SK-N-SH treated with all-trans-retinoic acid at 6 μM for 48 hours (cell line): ENCODE measurements around the gene ZNF358.

Experiments used
- ATAC-seq: fragments of 200-7000 bp; cut with Tn5 transposase; 3 replicates; pipeline ENCODE4 v1.9.1; 2020; ENCODE audit warnings: mild to moderate bottlenecking, moderate library complexity
- ARNTL ChIP-seq: fragments of 450-650 bp; formaldehyde crosslinking; IDR thresholded peaks from 2 replicates; pipeline ENCODE4 v1.5.0; 2020; ENCODE audit warnings: low read depth, mild to moderate bottlenecking, moderate library complexity, borderline replicate concordance
- BACH2 ChIP-seq: fragments of 250-450 bp; sonication (Bioruptor Pico); IDR thresholded peaks from 2 replicates; pipeline ENCODE4 v1.9.0; 2021; ENCODE audit warnings: mild to moderate bottlenecking, borderline replicate concordance
- CREB5 ChIP-seq: fragments of 250-450 bp; sonication (Bioruptor Pico); IDR thresholded peaks from 2 replicates; pipeline ENCODE4 v1.5.1; 2020; ENCODE audit warnings: low read depth, mild to moderate bottlenecking, moderate library complexity
- CSRNP3 ChIP-seq: fragments of 250-450 bp; sonication (Bioruptor Pico); IDR thresholded peaks from 2 replicates; pipeline ENCODE4 v1.5.1; 2021; ENCODE audit warnings: mild to moderate bottlenecking, moderate library complexity
- GLIS3 ChIP-seq: fragments of 250-450 bp; sonication (Bioruptor Pico); IDR thresholded peaks from 2 replicates; pipeline ENCODE4 v1.5.0; 2020; ENCODE audit warnings: mild to moderate bottlenecking, moderate library complexity
- ISL1 ChIP-seq: fragments of 250-450 bp; sonication (Bioruptor Pico); IDR thresholded peaks from 2 replicates; pipeline ENCODE4 v2.1.2; 2022; ENCODE audit warnings: mild to moderate bottlenecking, moderate library complexity
- OSR1 ChIP-seq: fragments of 250-450 bp; sonication (Bioruptor Pico); IDR thresholded peaks from 2 replicates; pipeline ENCODE4 v1.8.0; 2022; ENCODE audit warnings: moderate library complexity, mild to moderate bottlenecking, inconsistent platforms
- PATZ1 ChIP-seq: fragments of 250-450 bp; sonication (Bioruptor Pico); IDR thresholded peaks from 2 replicates; pipeline ENCODE4 v1.8.0; 2020; ENCODE audit warnings: mild to moderate bottlenecking, moderate library complexity, borderline replicate concordance
- POU6F1 ChIP-seq: fragments of 250-450 bp; sonication (Bioruptor Pico); IDR thresholded peaks from 2 replicates; pipeline ENCODE4 v1.8.0; 2021; ENCODE audit warnings: low read depth, mild to moderate bottlenecking, moderate library complexity, borderline replicate concordance
- PPARA ChIP-seq: fragments of 250-450 bp; sonication (Bioruptor Pico); IDR thresholded peaks from 2 replicates; pipeline ENCODE4 v1.5.0; 2020; ENCODE audit warnings: mild to moderate bottlenecking, borderline replicate concordance
- RARB ChIP-seq: fragments of 250-450 bp; sonication (Bioruptor Pico); IDR thresholded peaks from 2 replicates; pipeline ENCODE4 v1.8.0; 2021; ENCODE audit warnings: mild to moderate bottlenecking, moderate library complexity
- SNAI2 ChIP-seq: fragments of 250-450 bp; sonication (Bioruptor Pico); IDR thresholded peaks from 2 replicates; pipeline ENCODE4 v1.5.0; 2020; ENCODE audit warnings: mild to moderate bottlenecking, moderate library complexity
- TCF4 ChIP-seq: fragments of 250-450 bp; sonication (Bioruptor Pico); IDR thresholded peaks from 2 replicates; pipeline ENCODE4 v1.8.0; 2021; ENCODE audit warnings: mild to moderate bottlenecking, moderate library complexity, borderline replicate concordance
- TOX ChIP-seq: fragments of 250-450 bp; sonication (Bioruptor Pico); IDR thresholded peaks from 2 replicates; pipeline ENCODE4 v1.8.0; 2021; ENCODE audit warnings: mild to moderate bottlenecking, moderate library complexity, borderline replicate concordance
- TSHZ2 ChIP-seq: fragments of 250-450 bp; sonication (Bioruptor Pico); IDR thresholded peaks from 2 replicates; pipeline ENCODE4 v1.5.0; 2020; ENCODE audit warnings: mild to moderate bottlenecking, moderate library complexity
- ZFP3 ChIP-seq: fragments of 250-450 bp; sonication (Bioruptor Pico); IDR thresholded peaks from 2 replicates; pipeline ENCODE4 v1.5.0; 2020; ENCODE audit warnings: mild to moderate bottlenecking, moderate library complexity
- ZNF565 ChIP-seq: fragments of 450-650 bp; formaldehyde crosslinking; conservative IDR thresholded peaks from 2 replicates; pipeline ENCODE4 v1.5.0; 2020; ENCODE audit warnings: low read depth, mild to moderate bottlenecking, moderate library complexity
- ZNF70 ChIP-seq: fragments of 450-650 bp; formaldehyde crosslinking; IDR thresholded peaks from 2 replicates; pipeline ENCODE4 v1.5.0; 2020; ENCODE audit warnings: mild to moderate bottlenecking, moderate library complexity
- ZNF8 ChIP-seq: fragments of 450-650 bp; formaldehyde crosslinking; IDR thresholded peaks from 2 replicates; pipeline ENCODE4 v1.5.0; 2020; ENCODE audit warnings: mild to moderate bottlenecking, moderate library complexity

Gene ZNF358

GRCh38 chr19:7504684-7505083 is 11.2 kb upstream of the ZNF358 start:
- ATAC-seq, result no peak
- TF ChIP-seq SNAI2 (no peak), PATZ1 (CRISPR knock-in tag) (no peak), PPARA (CRISPR knock-in tag) (no peak), TOX (CRISPR knock-in tag) (no peak), OSR1 (CRISPR knock-in tag) (no peak)

- TF ChIP-seq CREB5 (CRISPR knock-in tag) (no peak), GLIS3 (no peak), ARNTL (CRISPR knock-in tag) (no peak), TSHZ2 (no peak), TOX (CRISPR knock-in tag) (no peak), PPARA (CRISPR knock-in tag) (no peak), OSR1 (CRISPR knock-in tag) (no peak), ISL1 (CRISPR knock-in tag) (no peak), ZNF8 (no peak), POU6F1 (no peak), ZFP3 (CRISPR knock-in tag) (no peak), BACH2 (CRISPR knock-in tag) (no peak), TCF4 (CRISPR knock-in tag) (no peak), RARB (CRISPR knock-in tag) (no peak), CSRNP3 (CRISPR knock-in tag) (no peak), SNAI2 (no peak)
- ATAC-seq, result no peak
These were observed 10.6 kb upstream of the ZNF358 start for GRCh38 chr19:7505288-7505681.

GRCh38 chr19:7505682-7506384 is 10.1 kb upstream of the ZNF358 start:
- peak; percentile 38 for ATAC-seq
- no peak for TF ChIP-seq ZNF565
- TF ChIP-seq TOX (CRISPR knock-in tag), result no peak
- no peak for TF ChIP-seq PPARA (CRISPR knock-in tag)
- TF ChIP-seq GLIS3, result no peak
- no peak for TF ChIP-seq ZNF70 (CRISPR knock-in tag)
- TF ChIP-seq CSRNP3 (CRISPR knock-in tag), result no peak
